Breast epithelium (tissue), 4 donors: Measurements from ENCODE around the gene RNF166. TPM values are rescaled to one million over a fixed set of nuclear protein-coding genes. Genes with fewer than 3 reads are reported as not detected.

Source experiments
- DNase-seq, 2 donors: peaks; one replicate each; pipeline ENCODE4 v3.0.0-alpha.2; 2019; ENCODE audit warnings: low spot score in 2 of 2
- H3K27ac ChIP-seq, 2 donors: fragments of 200-600 bp; sonication (generic) in 1 of 2; one replicate each; pipeline ENCODE4 v1.5.1; 2016 to 2019; ENCODE audit warnings: mild to moderate bottlenecking in 1 of 2
- H3K27me3 ChIP-seq, 2 donors: fragments of 200-600 bp; sonication (generic) in 1 of 2; one replicate each; pipeline versions ENCODE4 v1.5.1 to v1.6.0; 2017 to 2019; ENCODE audit warnings: control low read depth in 1 of 2, mild to moderate bottlenecking in 1 of 2
- H3K36me3 ChIP-seq: fragments of 200-600 bp; one replicate; pipeline ENCODE4 v1.5.1; 2019
- H3K4me1 ChIP-seq, 2 donors: fragments of 200-600 bp; sonication (generic); one replicate each; pipeline ENCODE4 v1.5.1; 2016 to 2019; ENCODE audit warnings: control low read depth in 1 of 2
- H3K4me3 ChIP-seq, 3 donors: fragments of 200-600 bp; sonication (generic); 1 replicate in 2 of 3; 2 replicates in 1 of 3; pipeline ENCODE4 v1.5.1; 2016 to 2019; ENCODE audit warnings: mild to moderate bottlenecking in 3 of 3, moderate library complexity in 2 of 3
- H3K9me3 ChIP-seq, 2 donors: fragments of 200-600 bp; sonication (generic) in 1 of 2; one replicate each; pipeline ENCODE4 v1.5.1; 2016 to 2019; ENCODE audit warnings: control low read depth in 1 of 2
- POLR2A ChIP-seq: fragments of 450-650 bp; IDR thresholded peaks from one replicate; pipeline ENCODE4 v1.6.1; 2016; ENCODE audit warnings: antibody characterized with exemption, mild to moderate bottlenecking, moderate library complexity
- POLR2AphosphoS5 ChIP-seq, 3 donors: sonication (generic); formaldehyde crosslinking; IDR thresholded peaks; one replicate each; pipeline ENCODE4 v1.6.1; 2017; ENCODE audit warnings: antibody characterized with exemption in 3 of 3
- intact Hi-C: fragments of 100-400 bp; cut with DNase I; formaldehyde crosslinking; loops from one replicate; pipeline ENCODE4 v1.15.1; 2023; ENCODE audit warnings: low total_unique reads
- total RNA-seq, 3 donors: library from RNA; depleted of rRNA; stranded (reverse); fragments of >200 nt; gene quantifications; one replicate each; pipeline ENCODE4 v1.1.0, GENCODE V29; 2016
- TF ChIP-seq, protein P1 (sequence below), 3 donors: fragments of 450-650 bp; IDR thresholded peaks; one replicate each; pipeline ENCODE4 v1.5.1; 2016 to 2017; ENCODE audit warnings: antibody characterized with exemption in 3 of 3, mild to moderate bottlenecking in 3 of 3, moderate library complexity in 3 of 3

RNF166 gene
- total RNA-seq, 3 donors from 2014 or later: 19.2 to 22.0 (median 21.9) TPM

DNA sequence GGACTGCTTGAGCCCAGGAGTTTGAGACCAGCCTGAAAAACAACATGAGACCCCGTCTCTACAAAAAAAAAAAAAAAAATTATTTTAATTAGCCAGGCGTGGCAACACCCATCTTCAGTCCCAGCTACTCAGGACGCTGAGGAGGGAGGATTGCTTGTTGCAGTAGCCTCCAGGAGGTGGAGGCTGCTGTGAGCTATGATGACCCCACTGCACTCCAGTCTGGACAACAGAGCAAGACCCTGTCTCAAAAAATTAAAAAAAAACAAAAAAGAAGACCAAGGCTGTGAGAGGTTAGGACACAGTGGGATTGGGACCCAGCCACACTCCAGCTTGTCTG is 18.6 kb downstream of the RNF166 start:
- peaks cover 6 to 8% of the 10 kb centered on the region in 2 donors for H3K4me1 ChIP-seq
- TF ChIP-seq POLR2A: no peak
- TF ChIP-seq, protein P1, sequence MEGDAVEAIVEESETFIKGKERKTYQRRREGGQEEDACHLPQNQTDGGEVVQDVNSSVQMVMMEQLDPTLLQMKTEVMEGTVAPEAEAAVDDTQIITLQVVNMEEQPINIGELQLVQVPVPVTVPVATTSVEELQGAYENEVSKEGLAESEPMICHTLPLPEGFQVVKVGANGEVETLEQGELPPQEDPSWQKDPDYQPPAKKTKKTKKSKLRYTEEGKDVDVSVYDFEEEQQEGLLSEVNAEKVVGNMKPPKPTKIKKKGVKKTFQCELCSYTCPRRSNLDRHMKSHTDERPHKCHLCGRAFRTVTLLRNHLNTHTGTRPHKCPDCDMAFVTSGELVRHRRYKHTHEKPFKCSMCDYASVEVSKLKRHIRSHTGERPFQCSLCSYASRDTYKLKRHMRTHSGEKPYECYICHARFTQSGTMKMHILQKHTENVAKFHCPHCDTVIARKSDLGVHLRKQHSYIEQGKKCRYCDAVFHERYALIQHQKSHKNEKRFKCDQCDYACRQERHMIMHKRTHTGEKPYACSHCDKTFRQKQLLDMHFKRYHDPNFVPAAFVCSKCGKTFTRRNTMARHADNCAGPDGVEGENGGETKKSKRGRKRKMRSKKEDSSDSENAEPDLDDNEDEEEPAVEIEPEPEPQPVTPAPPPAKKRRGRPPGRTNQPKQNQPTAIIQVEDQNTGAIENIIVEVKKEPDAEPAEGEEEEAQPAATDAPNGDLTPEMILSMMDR (IDR thresholded peaks at IDR 0.05): no peak
- TF ChIP-seq POLR2AphosphoS5 (IDR thresholded peaks at IDR 0.05): no peak
- intact Hi-C loops: no loop called here
- peaks cover 0 to 17% of the 10 kb centered on the region in 2 donors for H3K27me3 ChIP-seq
- no peak for DNase-seq
- H3K27ac ChIP-seq: no peak overlapping the region
- no peak overlapping the region for H3K4me3 ChIP-seq
- no peaks in the 10 kb centered on the region for H3K36me3 ChIP-seq
- no peaks in the 10 kb centered on the region for H3K9me3 ChIP-seq

DNA sequence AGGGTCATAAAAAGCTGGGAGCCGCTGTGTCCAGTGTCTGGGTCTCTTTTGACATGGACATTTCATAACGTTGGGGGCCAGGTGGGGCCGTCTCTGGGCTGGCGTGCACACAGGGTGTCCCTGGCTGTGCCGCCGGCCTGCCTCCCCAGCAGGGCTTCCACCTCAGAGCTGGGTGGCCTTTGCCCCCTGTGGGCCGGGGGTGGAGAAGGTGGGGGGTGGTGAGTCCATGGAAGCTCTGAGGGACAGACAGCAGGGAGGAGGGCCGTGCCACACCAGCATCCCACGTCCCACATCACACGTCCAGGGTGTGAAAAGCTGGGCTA is 19.0 kb downstream of the RNF166 start:
- TF ChIP-seq POLR2A (no peak), POLR2AphosphoS5 (IDR thresholded peaks at IDR 0.05) (no peak)
- TF ChIP-seq, protein P1 (IDR thresholded peaks at IDR 0.05): no peak
- H3K27ac ChIP-seq: no peak overlapping the region
- DNase-seq: no peak
- intact Hi-C loops: no loop called here
- no peak overlapping the region for H3K4me3 ChIP-seq
- H3K4me1 ChIP-seq: peaks cover 6 to 8% of the 10 kb centered on the region in 2 donors
- H3K36me3 ChIP-seq: no peaks in the 10 kb centered on the region
- H3K27me3 ChIP-seq: peaks cover 0 to 18% of the 10 kb centered on the region in 2 donors
- no peaks in the 10 kb centered on the region for H3K9me3 ChIP-seq

DNA sequence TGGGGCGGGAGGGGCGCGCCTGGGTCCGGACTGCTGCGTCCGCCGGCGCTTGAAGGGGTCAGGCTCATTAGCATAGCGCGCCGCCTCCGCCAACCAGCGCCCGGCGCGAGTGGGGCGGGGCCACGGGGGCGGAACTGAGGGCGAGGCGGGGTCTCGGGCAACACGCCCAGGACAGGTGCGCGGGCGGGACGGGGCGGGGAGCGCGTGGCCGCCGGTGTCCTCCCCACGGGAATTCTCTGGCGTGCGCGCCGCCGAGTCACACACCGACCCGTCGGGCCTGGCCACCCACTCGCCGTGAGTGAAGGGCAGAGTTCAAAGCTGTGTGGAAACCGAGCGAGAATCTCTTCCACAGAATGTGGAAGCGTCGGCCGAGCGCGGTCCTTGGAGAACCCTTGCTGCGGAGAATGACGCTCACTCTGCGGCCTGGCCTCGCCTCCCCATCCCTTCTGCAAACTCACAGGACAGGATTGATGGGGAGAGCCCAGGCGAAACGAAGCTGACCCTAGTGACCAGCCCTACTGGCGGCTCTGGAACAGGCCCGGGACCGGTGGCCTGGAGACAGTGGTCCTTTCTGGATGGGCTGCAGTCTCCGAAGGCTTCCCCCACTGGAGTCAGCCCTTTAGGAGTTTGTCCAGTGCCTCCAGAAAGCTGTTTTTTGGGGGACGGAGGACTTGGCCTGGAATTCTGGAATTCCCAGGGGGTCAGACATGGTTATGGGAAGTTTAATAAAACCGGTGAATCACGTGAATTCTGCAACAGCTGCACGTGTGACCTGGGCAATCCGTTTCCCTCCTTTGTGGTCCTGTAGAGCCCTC is 19.6 kb downstream of the RNF166 start, which contains the start of gene SNAI3:
Gene SNAI3, minus strand, starts transcription at position 69 of the 815 bp plus-strand sequence. CDS start 101 bp downstream, outside the sequence.
- Histone ChIP-seq H3K4me3 (peak within 1 kb of the TSS; percentile 43 to 83 (median 64)), H3K4me1 (peaks cover 6 to 8% of the 10 kb centered on the region in 2 donors), H3K27ac (no peak within 1 kb of the TSS), H3K27me3 (peaks cover 0 to 22% of the 10 kb centered on the region in 2 donors), H3K9me3 (no peaks in the 10 kb centered on the region), H3K36me3 (no peaks in the 10 kb centered on the region)
- TF ChIP-seq POLR2A (no peak), POLR2AphosphoS5 (IDR thresholded peaks at IDR 0.05) (no peak)
- TF ChIP-seq, protein P1 (IDR thresholded peaks at IDR 0.05): no peak
- peak; percentile 81 to 86 for DNase-seq
- intact Hi-C loops: no loop called here

DNA sequence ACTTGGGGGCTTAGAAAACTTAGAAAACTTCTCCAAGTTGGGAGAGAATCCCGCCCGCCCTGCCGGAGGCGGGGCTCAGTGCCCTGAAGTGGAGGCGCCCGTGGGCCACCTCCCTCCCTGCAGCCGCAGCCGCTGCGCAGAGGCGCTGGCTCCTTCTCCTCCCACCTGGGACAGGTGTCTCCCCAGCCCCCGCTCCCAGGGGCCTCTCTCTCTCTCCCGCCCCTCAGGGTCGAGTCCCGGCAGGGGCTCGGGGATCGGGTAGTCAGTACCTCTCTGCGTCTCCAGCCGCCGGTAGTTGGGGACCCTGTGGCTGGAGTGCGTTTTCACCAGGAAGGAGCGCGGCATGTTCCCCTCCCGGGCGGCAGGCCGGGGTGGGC is 20.2 kb downstream of the RNF166 start:
- TF ChIP-seq POLR2AphosphoS5 (IDR thresholded peaks at IDR 0.05): no peak
- TF ChIP-seq, protein P1 (IDR thresholded peaks at IDR 0.05): no peak
- no peak for TF ChIP-seq POLR2A
- Histone ChIP-seq H3K9me3 (no peaks in the 10 kb centered on the region), H3K27me3 (peaks cover 0 to 26% of the 10 kb centered on the region in 2 donors), H3K27ac (no peak overlapping the region), H3K4me3 (peak overlapping the region; percentile 43 to 83 (median 64)), H3K36me3 (no peaks in the 10 kb centered on the region), H3K4me1 (peaks cover 6 to 8% of the 10 kb centered on the region in 2 donors)
- DNase-seq: no peak
- intact Hi-C loops: no loop called here
